ENCODE results near the gene FAM83F. TPM values are rescaled to one million over a fixed set of nuclear protein-coding genes. Genes with fewer than 3 reads are reported as not detected.

FAM83F gene
- total and polyA plus RNA-seq, 2 donors (not counting 1 experiment from before 2014, with no cell fraction given) = 0.10 TPM; not detected in 1

DNA sequence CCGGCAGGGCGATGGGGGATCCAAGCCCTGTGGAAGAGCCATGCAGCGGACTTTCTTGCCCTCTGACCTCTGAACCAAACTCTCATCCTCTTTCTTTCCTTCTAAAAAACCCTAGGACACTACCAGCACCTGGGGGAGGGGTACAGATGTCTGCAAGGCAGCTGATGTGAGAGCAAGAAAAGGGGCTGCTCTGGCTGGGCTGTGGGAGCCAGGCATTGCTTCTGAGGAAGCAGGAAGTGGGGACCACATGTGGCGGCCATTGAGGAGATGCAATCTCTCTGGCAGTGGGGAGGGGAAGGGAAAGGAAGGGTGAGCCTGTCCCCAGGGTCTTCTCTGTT lies 36.0 kb downstream of the FAM83F start:
- no peaks in the 10 kb centered on the region for H3K4me1 ChIP-seq (ENCODE audit: control insufficient read depth in 2 of 2, insufficient read depth in 2 of 2, low read length in 2 of 2)
- ATAC-seq (ENCODE audit: low read depth) (no peak), DNase-seq (no peak)
- intact Hi-C loops (cut with micrococcal nuclease) = no loop called here
- no peak overlapping the region for H3K9ac ChIP-seq (ENCODE audit: low read length)
- Mint-ChIP-seq H3K4me3 (no peak overlapping the region), H3K9me3 (ENCODE audit: insufficient read depth) (no peaks in the 10 kb centered on the region), H3K27ac (no peak overlapping the region), H3K27me3 (peaks cover 4% of the 10 kb centered on the region), H3K4me1 (no peaks in the 10 kb centered on the region)
- no peaks in the 10 kb centered on the region for H3K9me3 ChIP-seq (ENCODE audit: control extremely low read depth in 1 of 3, control insufficient read depth in 2 of 3, insufficient read depth in 1 of 3, low read length in 2 of 3)
- H3K79me2 ChIP-seq (ENCODE audit: control insufficient read depth, insufficient read depth, low read length) = no peaks in the 10 kb centered on the region
- H3K36me3 ChIP-seq (replicated peaks in 1 of 2; ENCODE audit: control extremely low read depth in 1 of 2, control insufficient read depth in 1 of 2, extremely low read depth in 1 of 2, insufficient read depth in 2 of 2, low read length in 1 of 2) = no peaks in the 10 kb centered on the region
- H3K4me3 ChIP-seq (ENCODE audit: control extremely low read depth in 1 of 5, extremely low read depth in 1 of 5, insufficient read depth in 1 of 5, low read depth in 2 of 5, low read length in 4 of 5) = no peak overlapping the region
- TF ChIP-seq, protein P1, sequence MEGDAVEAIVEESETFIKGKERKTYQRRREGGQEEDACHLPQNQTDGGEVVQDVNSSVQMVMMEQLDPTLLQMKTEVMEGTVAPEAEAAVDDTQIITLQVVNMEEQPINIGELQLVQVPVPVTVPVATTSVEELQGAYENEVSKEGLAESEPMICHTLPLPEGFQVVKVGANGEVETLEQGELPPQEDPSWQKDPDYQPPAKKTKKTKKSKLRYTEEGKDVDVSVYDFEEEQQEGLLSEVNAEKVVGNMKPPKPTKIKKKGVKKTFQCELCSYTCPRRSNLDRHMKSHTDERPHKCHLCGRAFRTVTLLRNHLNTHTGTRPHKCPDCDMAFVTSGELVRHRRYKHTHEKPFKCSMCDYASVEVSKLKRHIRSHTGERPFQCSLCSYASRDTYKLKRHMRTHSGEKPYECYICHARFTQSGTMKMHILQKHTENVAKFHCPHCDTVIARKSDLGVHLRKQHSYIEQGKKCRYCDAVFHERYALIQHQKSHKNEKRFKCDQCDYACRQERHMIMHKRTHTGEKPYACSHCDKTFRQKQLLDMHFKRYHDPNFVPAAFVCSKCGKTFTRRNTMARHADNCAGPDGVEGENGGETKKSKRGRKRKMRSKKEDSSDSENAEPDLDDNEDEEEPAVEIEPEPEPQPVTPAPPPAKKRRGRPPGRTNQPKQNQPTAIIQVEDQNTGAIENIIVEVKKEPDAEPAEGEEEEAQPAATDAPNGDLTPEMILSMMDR (IDR thresholded peaks at IDR 0.05) = no peak
- TF ChIP-seq EZH2 (IDR thresholded peaks at IDR 0.05; ENCODE audit: borderline replicate concordance, insufficient read depth, low read depth, low read length, poor library complexity, severe bottlenecking) = no peak
- H3K27me3 ChIP-seq (replicated peaks in 1 of 4; ENCODE audit: control extremely low read depth in 1 of 4, control insufficient read depth in 3 of 4, insufficient read depth in 4 of 4, low read length in 3 of 4) = peaks cover 0 to 8% (median 2%) of the 10 kb centered on the region in 4 experiments
- no peak overlapping the region for H3K4me2 ChIP-seq (replicated peaks; ENCODE audit: low read depth, low read length, poor library complexity, severe bottlenecking)
- no peak overlapping the region for H3K27ac ChIP-seq (ENCODE audit: low read length in 2 of 2)
- WGBS (ENCODE audit: insufficient coverage) = 67% methylated on average over 3 of the region's 4 CpGs
- H4K20me1 ChIP-seq (ENCODE audit: control insufficient read depth, insufficient read depth, low read length, poor library complexity, severe bottlenecking) = no peaks in the 10 kb centered on the region
- ChIA-PET POLR2A (no interaction called here), CTCF (no interaction called here)
- no peak overlapping the region for H2AFZ ChIP-seq (ENCODE audit: insufficient read depth, low read depth, low read length, poor library complexity, severe bottlenecking)

DNA sequence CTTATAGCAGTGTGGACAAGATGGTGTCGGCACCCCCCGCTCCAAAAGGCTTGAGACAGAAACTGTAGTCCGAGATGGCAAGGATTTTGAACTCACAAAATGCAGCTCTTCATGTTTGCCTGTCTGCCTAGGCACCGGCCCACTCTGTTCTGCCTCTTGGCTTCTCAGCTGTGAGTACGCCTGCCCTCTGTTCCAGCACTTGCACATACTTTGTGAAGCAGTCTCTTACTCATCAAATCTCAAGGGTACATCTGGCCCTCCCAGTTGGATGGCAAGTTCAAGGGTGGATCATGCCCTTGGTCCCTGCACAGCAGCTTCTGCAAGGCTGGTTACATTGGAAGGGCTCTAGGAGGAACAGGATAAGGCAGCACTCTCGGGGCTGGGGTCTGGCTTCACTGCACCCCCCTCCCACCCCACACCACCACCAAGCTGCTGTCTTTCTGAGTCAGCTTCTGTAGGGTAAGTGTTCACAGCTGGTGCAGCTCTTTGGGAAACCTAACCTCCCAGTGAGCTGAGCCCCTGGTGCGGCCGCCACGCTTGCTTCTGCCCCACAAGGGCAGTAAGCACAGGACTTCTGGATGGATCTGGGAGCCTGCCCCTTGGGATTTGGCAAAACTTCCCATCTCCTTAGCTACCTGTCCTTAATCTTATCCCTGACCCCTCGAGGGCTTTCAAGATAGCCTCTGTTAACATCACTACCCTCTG lies 37.2 kb downstream of the FAM83F start:
- Mint-ChIP-seq H3K9me3 (ENCODE audit: insufficient read depth) (no peaks in the 10 kb centered on the region), H3K4me1 (peaks cover 2% of the 10 kb centered on the region), H3K27me3 (peaks cover 7% of the 10 kb centered on the region), H3K4me3 (no peak overlapping the region), H3K27ac (no peak overlapping the region)
- DNase-seq (no peak), ATAC-seq (ENCODE audit: low read depth) (no peak)
- Histone ChIP-seq H3K9me3 (ENCODE audit: control extremely low read depth in 1 of 3, control insufficient read depth in 2 of 3, insufficient read depth in 1 of 3, low read length in 2 of 3) (no peaks in the 10 kb centered on the region), H3K4me1 (ENCODE audit: control insufficient read depth in 2 of 2, insufficient read depth in 2 of 2, low read length in 2 of 2) (peaks cover 0 to 5% of the 10 kb centered on the region in 2 donors), H4K20me1 (ENCODE audit: control insufficient read depth, insufficient read depth, low read length, poor library complexity, severe bottlenecking) (no peaks in the 10 kb centered on the region), H3K27me3 (replicated peaks in 1 of 4; ENCODE audit: control extremely low read depth in 1 of 4, control insufficient read depth in 3 of 4, insufficient read depth in 4 of 4, low read length in 3 of 4) (peaks cover 0 to 8% (median 4%) of the 10 kb centered on the region in 4 experiments), H3K4me3 (ENCODE audit: control extremely low read depth in 1 of 5, extremely low read depth in 1 of 5, insufficient read depth in 1 of 5, low read depth in 2 of 5, low read length in 4 of 5) (no peak overlapping the region), H3K79me2 (ENCODE audit: control insufficient read depth, insufficient read depth, low read length) (no peaks in the 10 kb centered on the region), H2AFZ (ENCODE audit: insufficient read depth, low read depth, low read length, poor library complexity, severe bottlenecking) (no peak overlapping the region), H3K4me2 (replicated peaks; ENCODE audit: low read depth, low read length, poor library complexity, severe bottlenecking) (no peak overlapping the region), H3K36me3 (replicated peaks in 1 of 2; ENCODE audit: control extremely low read depth in 1 of 2, control insufficient read depth in 1 of 2, extremely low read depth in 1 of 2, insufficient read depth in 2 of 2, low read length in 1 of 2) (no peaks in the 10 kb centered on the region), H3K9ac (ENCODE audit: low read length) (no peak overlapping the region), H3K27ac (ENCODE audit: low read length in 2 of 2) (no peak overlapping the region)
- intact Hi-C loops (cut with micrococcal nuclease) = no loop called here
- WGBS (ENCODE audit: insufficient coverage) = 92% methylated on average over 8 of the region's 10 CpGs
- POLR2A ChIA-PET = interaction anchor here (0.6 to 0.7 kb wide), 4 partner anchors 83 to 539 kb away, joined by 3 to 4 read pairs (median 4); no protein-coding TSS in a partner anchor
- CTCF ChIA-PET = interaction anchor here (1.0 kb wide), 1 partner anchor 496 kb away, joined by 3 read pairs; no protein-coding TSS in a partner anchor
- no peak for TF ChIP-seq EZH2 (IDR thresholded peaks at IDR 0.05; ENCODE audit: borderline replicate concordance, insufficient read depth, low read depth, low read length, poor library complexity, severe bottlenecking)
- TF ChIP-seq, protein P1 (IDR thresholded peaks at IDR 0.05) = no peak
